Measurements from ENCODE around the gene CC2D1A. TPM values are rescaled to one million over a fixed set of nuclear protein-coding genes. Genes with fewer than 3 reads are reported as not detected.
A peak's percentile ranks its signal among the peaks of the same experiment; 100 is the strongest.

CC2D1A gene
- total and polyA plus RNA-seq, 10 donors = 13.0 to 40.1 (median 27.5) TPM

GRCh38 chr19:13882836-13883235 is 23.2 kb upstream of the CC2D1A start:
- no peaks in the 10 kb centered on the region for H3K9me3 ChIP-seq
- H3K4me3 ChIP-seq = no peak overlapping the region
- TF ChIP-seq POLR2AphosphoS5 (IDR thresholded peaks at IDR 0.05) (no peak), CTCF (IDR thresholded peaks at IDR 0.05 in 8 of 11, conservative IDR thresholded peaks at IDR 0.05 in 3 of 11) (no peak), POLR2A (IDR thresholded peaks at IDR 0.05) (no peak)
- no peak for DNase-seq
- H3K27ac ChIP-seq = peak overlapping the region in 4 of 8 donors; percentile 32 to 87 (median 83)
- intact Hi-C loops (cut with DNase I; ENCODE audit: low total_unique reads) = loop anchor here (5.0 to 10.0 kb wide), 2 partner anchors 162 to 189 kb away; partner anchors contain the start of gene MISP3
- no peaks in the 10 kb centered on the region for H3K27me3 ChIP-seq (replicated peaks in 1 of 7)
- no peaks in the 10 kb centered on the region for H3K36me3 ChIP-seq
- peaks cover 22 to 76% (median 39%) of the 10 kb centered on the region in 6 donors for H3K4me1 ChIP-seq
- 86 to 88% (median 87%) methylated on average over 10 to 12 of the region's 12 CpGs for WGBS, 5 donors

GRCh38 chr19:13883516-13884064 is 22.4 kb upstream of the CC2D1A start:
- intact Hi-C loops (cut with DNase I; ENCODE audit: low total_unique reads) = loop anchor here (5.0 to 10.0 kb wide), 2 partner anchors 161 to 189 kb away; partner anchors contain the start of gene MISP3
- Histone ChIP-seq H3K27me3 (replicated peaks in 1 of 7) (no peaks in the 10 kb centered on the region), H3K9me3 (no peaks in the 10 kb centered on the region), H3K4me1 (peaks cover 22 to 76% (median 39%) of the 10 kb centered on the region in 6 donors), H3K4me3 (no peak overlapping the region), H3K36me3 (no peaks in the 10 kb centered on the region), H3K27ac (no peak overlapping the region)
- TF ChIP-seq POLR2AphosphoS5 (IDR thresholded peaks at IDR 0.05) (no peak), POLR2A (IDR thresholded peaks at IDR 0.05) (no peak), CTCF (IDR thresholded peaks at IDR 0.05 in 8 of 11, conservative IDR thresholded peaks at IDR 0.05 in 3 of 11) (no peak)
- no peak for DNase-seq
- 71 to 81% (median 78%) methylated on average over 10 of the region's 10 CpGs for WGBS, 5 donors

GRCh38 chr19:13884726-13885591 is 21.0 kb upstream of the CC2D1A start:
- 75 to 90% (median 84%) methylated on average over 23 to 26 of the region's 26 CpGs for WGBS, 5 donors
- Histone ChIP-seq H3K27me3 (replicated peaks in 1 of 7) (no peaks in the 10 kb centered on the region), H3K36me3 (no peaks in the 10 kb centered on the region), H3K9me3 (no peaks in the 10 kb centered on the region), H3K27ac (peak overlapping the region in 2 of 8 donors; percentile 65 to 81), H3K4me1 (peaks cover 18 to 67% (median 33%) of the 10 kb centered on the region in 6 donors), H3K4me3 (no peak overlapping the region)
- intact Hi-C loops (cut with DNase I; ENCODE audit: low total_unique reads) = loop anchor here (5.0 to 10.0 kb wide), 2 partner anchors 160 to 187 kb away; partner anchors contain the start of gene MISP3
- no peak for DNase-seq
- TF ChIP-seq CTCF (IDR thresholded peaks at IDR 0.05 in 8 of 11, conservative IDR thresholded peaks at IDR 0.05 in 3 of 11) = no peak
- no peak for TF ChIP-seq POLR2AphosphoS5 (IDR thresholded peaks at IDR 0.05)
- no peak for TF ChIP-seq POLR2A (IDR thresholded peaks at IDR 0.05)

Measured in spleen (tissue), 11 donors.